MCF 10A (cell line): ENCODE results near the gene HDAC7. TPM values are rescaled to one million over a fixed set of nuclear protein-coding genes. Genes with fewer than 3 reads are reported as not detected.

Experiments used
- BruUV-seq: library from RNA; stranded (reverse); fragments of 400-500 nt; replicated peaks from 2 replicates; lab custom pipeline; 2021; lab: Mats Ljungman, UMichigan
- CTCF ChIA-PET: fragments of 300-600 bp; sonication (Branson Sonifier 250); formaldehyde crosslinking; extraction: SDS; loops from one replicate; lab custom pipeline; 2021; ENCODE audit warnings: antibody characterized with exemption, inconsistent platforms; lab: Yijun Ruan, JAX
- POLR2A ChIA-PET: fragments of 300-600, 350-650 bp; sonication (Branson Sonifier 250); formaldehyde crosslinking; extraction: SDS; loops from one replicate; lab custom pipeline; 2020; ENCODE audit warnings: antibody characterized with exemption, inconsistent platforms; lab: Yijun Ruan, JAX
- DNase-seq: peaks from one replicate; pipeline ENCODE4 v3.0.0-alpha.2; 2018; ENCODE audit not compliant: unreplicated experiment
- H3K27ac Mint-ChIP-seq: one replicate; pipeline ENCODE4 v1.8.0; 2022; ENCODE audit warnings: mild to moderate bottlenecking, low read depth, mixed read lengths; ENCODE audit not compliant: unreplicated experiment
- H3K27me3 Mint-ChIP-seq: one replicate; pipeline ENCODE4 v1.8.0; 2022; ENCODE audit warnings: mixed read lengths; ENCODE audit not compliant: insufficient read depth, unreplicated experiment
- H3K36me3 Mint-ChIP-seq: one replicate; pipeline ENCODE4 v1.8.0; 2022; ENCODE audit warnings: mild to moderate bottlenecking, moderate library complexity, mixed read lengths; ENCODE audit not compliant: insufficient read depth, unreplicated experiment
- H3K4me1 Mint-ChIP-seq: one replicate; pipeline ENCODE4 v1.8.0; 2022; ENCODE audit warnings: mixed read lengths; ENCODE audit not compliant: insufficient read depth, unreplicated experiment
- H3K4me3 Mint-ChIP-seq: one replicate; pipeline ENCODE4 v1.8.0; 2022; ENCODE audit warnings: mild to moderate bottlenecking, moderate library complexity, mixed read lengths; ENCODE audit not compliant: unreplicated experiment
- H3K9me3 Mint-ChIP-seq: one replicate; pipeline ENCODE4 v1.8.0; 2022; ENCODE audit warnings: mixed read lengths; ENCODE audit not compliant: unreplicated experiment
- intact Hi-C: fragments of 100-400 bp; cut with micrococcal nuclease; formaldehyde crosslinking; loops from 2 replicates; pipeline ENCODE4 v1.14.1; 2022
- total RNA-seq: library from RNA; stranded (reverse); gene quantifications from 2 replicates; pipeline ENCODE4 v1.2.3, GENCODE V29; 2022
- TF ChIP-seq, protein P1 (sequence below): fragments of 200-600 bp; IDR thresholded peaks from one replicate; pipeline ENCODE4 v1.8.0; 2022; ENCODE audit warnings: antibody characterized with exemption, mild to moderate bottlenecking; ENCODE audit not compliant: unreplicated experiment

Gene HDAC7
- total RNA-seq, 1 experiment from 2014 or later, result 80.1 TPM

DNA sequence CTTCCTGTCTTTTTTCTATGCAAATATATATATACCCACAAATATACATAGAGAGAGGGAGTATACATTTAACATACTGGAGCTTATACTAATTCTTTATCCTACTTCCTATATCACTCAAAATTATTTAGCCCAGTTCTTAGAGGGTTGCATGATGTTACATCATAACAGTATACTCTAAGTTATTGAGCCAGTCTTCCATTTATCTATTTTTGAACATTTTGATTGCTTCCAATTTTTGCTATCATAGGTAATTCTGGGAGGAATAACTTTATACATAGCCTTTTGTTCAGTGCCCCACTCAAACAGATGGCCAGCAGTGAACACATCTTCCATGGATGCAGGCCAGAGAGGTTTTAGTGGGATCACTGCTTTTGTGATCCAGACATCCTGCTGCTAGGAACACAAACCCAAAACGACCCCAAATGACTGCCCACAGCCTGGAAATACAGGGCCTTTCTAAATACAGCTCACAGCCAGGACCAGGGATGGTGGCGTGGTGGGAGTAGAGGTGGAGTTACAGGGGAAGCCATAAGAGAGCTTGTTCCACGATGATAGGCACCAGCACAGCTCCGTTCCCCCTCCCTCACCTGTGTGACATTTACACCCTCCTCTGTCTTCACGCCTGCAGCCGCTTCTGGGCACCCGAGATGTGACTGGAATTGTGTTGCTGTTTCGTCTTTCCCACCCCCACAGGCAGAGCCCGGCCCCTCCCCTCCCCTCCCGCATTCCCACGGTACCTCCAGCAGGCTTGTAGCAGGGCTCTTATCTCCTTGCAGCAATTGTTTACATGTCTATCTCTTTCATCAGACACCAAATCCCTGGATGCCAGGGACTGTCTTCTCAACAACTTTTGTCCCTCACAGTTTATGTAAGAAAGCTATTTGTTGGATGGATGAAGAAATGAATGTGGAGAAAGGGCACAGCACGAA, 30.7 kb upstream of the HDAC7 start:
- ChIA-PET CTCF (interaction anchor here (0.7 to 6.2 kb wide), 3 partner anchors 11 to 60 kb away, joined by 3 to 35 read pairs (median 3); no protein-coding TSS in a partner anchor), POLR2A (interaction anchor here (1.1 kb wide), 1 partner anchor 13 kb away, joined by 3 read pairs; no protein-coding TSS in a partner anchor)
- BruUV-seq, result no TSS peak
- peaks cover 80% of the 10 kb centered on the region for H3K36me3 Mint-ChIP-seq
- peaks cover 6% of the 10 kb centered on the region for H3K4me1 Mint-ChIP-seq
- H3K9me3 Mint-ChIP-seq, result no peaks in the 10 kb centered on the region
- no peak for DNase-seq
- no peaks in the 10 kb centered on the region for H3K27me3 Mint-ChIP-seq
- H3K27ac Mint-ChIP-seq, result no peak overlapping the region
- no peak overlapping the region for H3K4me3 Mint-ChIP-seq
- TF ChIP-seq, protein P1, sequence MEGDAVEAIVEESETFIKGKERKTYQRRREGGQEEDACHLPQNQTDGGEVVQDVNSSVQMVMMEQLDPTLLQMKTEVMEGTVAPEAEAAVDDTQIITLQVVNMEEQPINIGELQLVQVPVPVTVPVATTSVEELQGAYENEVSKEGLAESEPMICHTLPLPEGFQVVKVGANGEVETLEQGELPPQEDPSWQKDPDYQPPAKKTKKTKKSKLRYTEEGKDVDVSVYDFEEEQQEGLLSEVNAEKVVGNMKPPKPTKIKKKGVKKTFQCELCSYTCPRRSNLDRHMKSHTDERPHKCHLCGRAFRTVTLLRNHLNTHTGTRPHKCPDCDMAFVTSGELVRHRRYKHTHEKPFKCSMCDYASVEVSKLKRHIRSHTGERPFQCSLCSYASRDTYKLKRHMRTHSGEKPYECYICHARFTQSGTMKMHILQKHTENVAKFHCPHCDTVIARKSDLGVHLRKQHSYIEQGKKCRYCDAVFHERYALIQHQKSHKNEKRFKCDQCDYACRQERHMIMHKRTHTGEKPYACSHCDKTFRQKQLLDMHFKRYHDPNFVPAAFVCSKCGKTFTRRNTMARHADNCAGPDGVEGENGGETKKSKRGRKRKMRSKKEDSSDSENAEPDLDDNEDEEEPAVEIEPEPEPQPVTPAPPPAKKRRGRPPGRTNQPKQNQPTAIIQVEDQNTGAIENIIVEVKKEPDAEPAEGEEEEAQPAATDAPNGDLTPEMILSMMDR, result no peak
- intact Hi-C loops, result no loop called here

DNA sequence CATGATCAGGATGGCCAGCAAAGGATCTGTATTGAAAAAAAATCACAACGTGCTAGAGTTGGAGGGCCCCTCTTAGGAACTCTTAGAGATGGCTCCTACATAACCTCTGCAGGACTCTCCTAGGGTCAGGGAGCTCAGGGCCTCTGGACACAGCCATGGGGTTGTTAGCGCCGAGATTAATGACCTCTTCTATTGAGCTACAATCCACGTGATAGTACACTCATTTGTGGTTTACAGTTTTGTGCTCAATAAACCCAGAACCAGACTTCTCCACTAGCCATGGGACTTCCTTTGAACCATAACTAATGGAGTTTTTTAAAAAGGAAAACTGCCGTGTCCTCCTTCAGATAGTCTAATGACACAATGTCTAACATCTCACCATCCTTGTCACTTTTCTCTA, 29.6 kb upstream of the HDAC7 start:
- ChIA-PET CTCF (interaction anchor here (0.6 to 2.6 kb wide), 7 partner anchors 11 to 106 kb away, joined by 3 to 27 read pairs (median 3); no protein-coding TSS in a partner anchor), POLR2A (no interaction called here)
- no peak for DNase-seq
- H3K27ac Mint-ChIP-seq, result no peak overlapping the region
- intact Hi-C loops, result no loop called here
- peaks cover 75% of the 10 kb centered on the region for H3K36me3 Mint-ChIP-seq
- H3K27me3 Mint-ChIP-seq, result no peaks in the 10 kb centered on the region
- TF ChIP-seq, protein P1, result no peak
- H3K4me1 Mint-ChIP-seq, result peaks cover 15% of the 10 kb centered on the region
- H3K4me3 Mint-ChIP-seq, result no peak overlapping the region
- no peaks in the 10 kb centered on the region for H3K9me3 Mint-ChIP-seq
- no TSS peak for BruUV-seq

DNA sequence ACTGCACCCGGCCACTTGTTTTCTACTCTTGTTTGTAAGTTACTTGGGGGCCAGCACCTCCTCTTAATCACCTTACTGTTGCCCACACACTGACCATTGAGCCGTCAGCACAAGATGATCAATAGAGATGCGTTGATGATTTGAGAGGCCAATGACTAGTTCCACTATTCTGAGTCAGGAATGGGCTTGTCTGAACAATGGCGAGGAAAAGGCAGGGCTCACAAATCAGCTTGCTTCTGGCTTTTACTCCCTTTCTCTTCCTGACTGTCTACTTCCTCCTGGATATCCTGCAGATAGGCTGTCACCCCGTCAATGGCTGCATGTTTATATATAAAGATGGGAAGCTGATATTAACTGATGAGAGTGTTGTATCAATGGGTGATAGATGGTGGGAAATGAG, 29.1 kb upstream of the HDAC7 start:
- H3K4me3 Mint-ChIP-seq, result no peak overlapping the region
- H3K4me1 Mint-ChIP-seq, result peaks cover 15% of the 10 kb centered on the region
- ChIA-PET CTCF (interaction anchor here (0.6 to 2.6 kb wide), 7 partner anchors 10 to 251 kb away, joined by 3 to 27 read pairs (median 3); no protein-coding TSS in a partner anchor), POLR2A (no interaction called here)
- no peak overlapping the region for H3K27ac Mint-ChIP-seq
- H3K9me3 Mint-ChIP-seq, result no peaks in the 10 kb centered on the region
- H3K27me3 Mint-ChIP-seq, result no peaks in the 10 kb centered on the region
- no TSS peak for BruUV-seq
- peaks cover 74% of the 10 kb centered on the region for H3K36me3 Mint-ChIP-seq
- DNase-seq, result no peak
- intact Hi-C loops, result no loop called here
- TF ChIP-seq, protein P1, result no peak
